Fibroblast of gingiva (primary cell): ENCODE measurements around the gene CERS6.

ENCODE experiments used
- DNase-seq: peaks from one replicate; pipeline ENCODE4 v3.0.0-alpha.2; 2011; ENCODE audit warnings: low read depth

The CERS6 gene

DNA sequence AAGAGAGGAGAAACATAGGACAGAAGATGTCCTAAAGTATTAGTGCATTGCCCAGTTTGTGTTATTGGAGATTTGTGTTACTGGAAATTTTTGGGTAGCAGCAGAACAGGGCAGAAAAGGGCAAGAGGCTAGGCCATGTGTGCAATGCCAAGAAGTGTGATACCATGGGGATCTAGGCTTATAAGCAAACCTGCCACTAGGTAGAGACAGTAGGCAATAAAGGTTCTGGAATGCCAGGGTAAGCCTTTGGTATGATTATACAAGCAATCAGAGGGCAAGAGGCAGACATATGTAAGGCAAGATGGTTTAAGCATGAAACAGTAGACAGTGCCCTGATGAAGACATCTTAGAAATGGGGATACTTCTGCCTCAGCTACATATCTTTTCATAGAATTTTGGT lies 12.3 kb upstream of the CERS6 start:
- DNase-seq: no peak

DNA sequence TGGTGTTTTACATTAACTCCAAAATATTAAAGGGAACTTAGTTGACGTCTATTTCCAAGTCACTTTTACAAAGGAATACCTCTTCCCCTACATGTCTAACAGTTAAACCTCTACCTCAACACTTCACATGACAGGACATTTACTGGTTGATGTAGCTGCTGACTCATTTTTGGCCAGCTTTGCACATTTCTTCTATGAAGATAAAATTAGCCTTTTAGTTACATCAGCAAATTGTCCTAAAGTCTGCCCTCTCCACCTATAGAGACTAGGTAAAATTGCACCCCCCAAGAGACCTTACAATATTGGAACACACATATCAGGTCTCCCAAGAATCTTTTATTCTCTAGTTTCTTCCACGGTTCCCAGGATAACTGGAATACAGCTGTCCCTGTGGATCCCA lies 10.1 kb upstream of the CERS6 start:
- no peak for DNase-seq

DNA sequence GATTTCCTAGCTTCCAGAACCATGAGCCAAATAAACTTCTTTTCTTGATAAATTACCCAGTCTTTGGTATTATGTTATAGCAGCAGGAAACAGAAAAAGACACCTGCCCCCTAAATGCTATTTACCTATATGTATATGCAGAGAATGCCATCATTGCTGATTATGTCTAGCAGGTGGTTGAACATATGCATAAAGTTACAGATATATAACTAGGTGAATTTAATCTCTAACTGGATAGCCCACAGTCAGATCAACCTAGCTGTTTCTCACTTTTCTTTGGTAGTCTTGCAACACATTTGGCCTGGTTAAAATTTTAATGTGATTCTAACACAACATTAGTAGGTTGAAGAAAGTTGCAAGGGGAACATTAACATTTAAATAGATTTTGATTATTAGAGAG lies 7.1 kb upstream of the CERS6 start:
- DNase-seq: no peak

DNA sequence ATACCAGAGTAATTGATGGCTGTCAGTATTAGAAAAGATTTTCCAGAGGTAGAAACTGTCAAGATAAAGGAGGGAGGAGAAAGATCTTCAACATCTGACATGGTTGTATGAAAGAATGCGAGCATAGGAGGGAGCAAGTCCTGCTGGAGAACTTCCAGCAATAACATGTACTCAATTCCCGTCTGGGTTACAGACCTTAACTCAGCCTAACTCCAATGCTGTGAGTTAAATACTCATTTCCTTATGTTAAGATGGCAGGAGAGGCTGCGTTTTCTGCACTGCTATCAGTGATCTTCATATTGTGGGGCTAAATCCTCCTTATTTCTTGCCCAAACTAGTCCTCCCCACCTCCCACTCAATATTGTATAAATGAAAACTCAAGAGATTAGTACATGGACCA lies 6.7 kb upstream of the CERS6 start:
- DNase-seq: no peak

DNA sequence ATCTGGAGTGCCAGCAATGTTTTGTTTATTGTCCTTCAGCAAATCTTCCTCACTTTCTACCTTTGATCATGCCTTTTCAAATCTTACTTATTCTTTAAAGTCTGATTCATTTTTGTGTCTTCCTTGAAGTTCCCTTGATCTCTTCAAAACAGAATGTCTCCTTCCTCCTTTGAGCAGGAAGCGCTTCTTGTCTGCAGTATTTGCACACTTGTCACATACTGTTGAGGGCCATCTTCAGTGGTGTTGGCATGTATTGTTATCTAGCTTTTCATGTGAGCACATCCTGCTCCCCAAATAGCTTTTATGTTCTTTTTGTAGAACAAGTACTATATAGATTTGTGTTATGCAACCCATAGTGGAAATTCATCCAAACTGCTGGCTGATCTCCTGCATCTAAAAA lies 5.9 kb upstream of the CERS6 start:
- no peak for DNase-seq

DNA sequence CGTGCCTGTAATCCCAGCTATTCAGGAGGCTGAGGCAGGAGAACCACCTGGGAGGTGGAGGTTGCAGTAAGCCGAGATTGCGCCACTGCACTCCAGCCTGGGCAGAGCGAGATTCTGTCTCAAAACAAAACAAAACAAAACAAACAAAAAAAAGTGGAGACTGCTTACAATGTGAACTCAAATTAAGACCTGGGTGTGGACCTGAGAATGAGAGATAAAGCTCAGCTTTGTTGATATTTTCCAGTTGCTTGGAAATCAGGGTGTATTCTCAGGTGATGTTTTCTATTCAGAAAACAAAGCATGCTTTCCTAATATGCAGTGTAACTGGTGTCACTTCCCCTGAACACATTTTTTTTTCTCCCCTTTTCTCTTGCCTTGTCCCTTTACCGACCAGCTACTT lies 5.3 kb upstream of the CERS6 start:
- DNase-seq: no peak

DNA sequence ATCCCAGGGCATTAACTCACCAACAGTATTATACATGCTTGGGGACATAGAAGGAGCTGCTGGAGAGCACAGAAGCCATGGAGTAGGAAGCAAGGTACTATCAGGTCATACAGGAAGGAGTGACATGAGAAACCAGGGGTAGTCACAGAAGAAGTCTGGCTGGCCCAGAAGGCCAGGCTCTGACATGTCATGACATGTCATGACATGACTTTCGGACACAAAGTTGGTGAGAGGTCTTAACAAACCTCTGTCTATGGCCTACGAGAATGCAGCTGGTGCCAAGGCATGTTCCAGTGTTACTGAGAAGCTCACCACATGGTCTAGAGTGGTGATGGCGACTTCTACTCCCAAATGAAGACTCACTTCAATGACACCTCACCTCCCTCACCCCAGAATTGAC lies 3.3 kb upstream of the CERS6 start:
- no peak for DNase-seq

DNA sequence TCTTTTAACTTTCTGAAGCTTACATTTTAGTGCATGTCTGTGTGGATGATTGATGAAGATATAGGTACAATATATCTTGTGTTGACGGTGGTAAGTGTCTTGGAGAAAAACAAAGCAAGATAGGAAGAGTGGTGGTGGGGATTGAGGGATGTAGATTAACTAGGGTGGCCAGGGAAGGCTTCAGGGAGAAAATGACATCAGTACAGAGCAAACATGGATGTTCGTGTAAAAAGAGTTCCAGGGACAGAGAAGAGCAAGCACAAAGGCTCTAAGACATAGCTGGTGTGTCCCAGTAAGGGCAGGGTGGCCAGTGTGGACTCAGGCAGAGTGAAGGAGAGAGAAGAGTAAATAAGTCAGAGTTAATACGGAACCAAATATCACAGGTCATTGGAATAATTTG lies 2.7 kb upstream of the CERS6 start:
- DNase-seq: no peak

DNA sequence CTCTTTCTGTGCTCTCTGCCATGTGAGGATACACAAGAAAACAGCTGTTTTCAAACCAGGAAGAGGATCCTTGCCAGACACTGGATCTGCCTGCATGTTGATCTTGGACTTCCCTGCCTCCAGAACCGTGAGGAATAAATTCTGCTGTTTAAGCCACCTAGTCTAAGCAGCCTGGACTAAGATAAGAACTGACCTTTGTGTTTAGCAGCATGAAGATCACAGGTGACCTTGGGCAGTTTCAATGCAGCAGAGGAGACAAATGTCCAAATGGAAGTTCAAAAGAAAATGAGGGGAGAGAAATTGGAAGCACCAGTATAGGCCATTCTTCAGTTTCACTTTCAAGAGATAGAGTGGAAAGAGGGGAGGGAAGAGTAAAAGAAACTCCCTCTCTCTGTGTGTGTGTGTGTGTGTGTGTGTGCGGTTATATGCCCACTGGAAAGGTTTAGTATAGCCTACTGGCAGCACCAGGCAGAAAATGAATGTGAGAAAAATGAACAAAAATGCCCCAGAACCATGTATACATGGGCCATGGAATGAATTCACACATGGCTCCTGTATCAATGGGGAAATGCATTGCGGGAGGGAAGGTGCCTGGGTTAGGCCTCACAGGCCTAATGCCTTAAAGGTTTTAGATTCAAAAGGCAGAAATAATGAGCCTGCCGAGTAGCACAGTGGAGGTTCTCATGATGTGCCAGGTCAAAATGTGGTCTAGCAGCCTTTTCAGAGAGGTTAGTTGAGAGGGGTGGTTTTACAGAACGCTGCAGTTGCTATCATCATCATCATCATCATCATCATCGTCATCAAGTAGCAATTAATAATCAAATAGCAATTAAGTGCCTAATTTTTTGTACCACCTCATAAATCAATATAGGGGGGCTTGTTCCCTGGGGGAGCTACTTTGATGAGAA lies 1.1 kb upstream of the CERS6 start:
- no peak for DNase-seq

DNA sequence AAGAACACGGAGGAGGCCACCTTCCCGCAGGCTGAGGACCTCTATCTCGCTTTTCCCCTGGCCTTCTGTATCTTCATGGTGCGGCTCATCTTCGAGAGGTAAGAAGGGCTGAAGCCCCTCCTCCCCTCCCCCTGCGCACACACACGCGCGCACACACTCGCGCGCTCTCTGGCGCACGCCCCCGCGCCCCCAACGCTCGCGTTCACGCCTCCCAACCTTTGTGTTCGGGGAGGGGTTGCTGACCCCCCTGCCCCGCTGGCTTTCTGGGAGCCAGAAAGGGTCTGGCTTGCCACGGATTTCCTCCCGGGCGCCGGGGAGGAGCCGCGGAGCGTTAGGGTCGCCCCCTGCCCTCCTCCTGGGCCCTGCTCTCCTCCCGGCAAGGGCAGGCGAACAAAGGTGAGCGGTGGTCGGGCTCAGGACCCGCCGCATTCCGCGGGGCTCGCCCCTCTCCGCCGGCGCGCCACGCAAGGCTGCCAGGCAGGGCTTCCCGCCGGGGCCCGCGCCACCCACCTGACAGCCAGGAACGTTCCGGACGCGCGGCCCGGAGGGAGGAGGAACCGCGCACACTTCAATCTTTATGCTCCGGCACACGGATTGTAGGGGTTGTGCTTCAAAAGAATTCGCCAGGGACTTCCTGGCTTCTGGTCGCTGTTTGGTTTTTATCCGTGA lies 583 bp downstream of the CERS6 start:
- peak; percentile 18 for DNase-seq

DNA sequence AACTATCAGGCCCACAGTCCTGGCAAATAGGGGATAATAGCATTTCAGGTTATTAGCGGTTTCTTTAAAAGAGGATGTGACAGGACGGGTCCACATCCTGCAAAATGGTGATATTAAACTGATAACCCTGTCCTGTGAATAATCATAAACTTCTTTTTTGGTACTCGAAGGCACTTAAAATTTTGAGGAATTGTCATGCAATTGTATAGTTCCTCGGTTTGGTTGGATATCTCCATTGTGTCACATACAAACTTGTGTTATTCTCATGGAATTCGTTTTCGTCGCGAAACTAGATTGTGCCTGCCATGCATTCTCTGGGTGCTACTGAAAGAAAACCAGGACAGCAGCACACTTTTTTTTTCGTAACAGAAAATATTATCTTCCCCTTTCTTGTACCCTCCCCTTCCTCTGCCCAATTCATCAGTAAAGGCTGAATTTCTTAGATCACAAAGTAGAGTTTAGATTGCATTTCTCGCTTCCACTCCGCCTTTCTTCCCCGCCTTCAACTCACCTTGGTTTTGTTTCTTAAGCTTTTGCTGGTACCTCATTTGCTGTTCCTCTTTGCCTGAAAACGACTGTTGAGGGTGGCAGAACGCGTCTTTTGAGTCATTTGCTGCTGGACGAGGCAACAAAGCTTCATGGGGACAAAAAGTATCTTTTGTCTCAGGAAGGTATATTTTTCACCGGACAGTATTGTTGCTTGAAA lies 1.3 kb downstream of the CERS6 start:
- DNase-seq: no peak

DNA sequence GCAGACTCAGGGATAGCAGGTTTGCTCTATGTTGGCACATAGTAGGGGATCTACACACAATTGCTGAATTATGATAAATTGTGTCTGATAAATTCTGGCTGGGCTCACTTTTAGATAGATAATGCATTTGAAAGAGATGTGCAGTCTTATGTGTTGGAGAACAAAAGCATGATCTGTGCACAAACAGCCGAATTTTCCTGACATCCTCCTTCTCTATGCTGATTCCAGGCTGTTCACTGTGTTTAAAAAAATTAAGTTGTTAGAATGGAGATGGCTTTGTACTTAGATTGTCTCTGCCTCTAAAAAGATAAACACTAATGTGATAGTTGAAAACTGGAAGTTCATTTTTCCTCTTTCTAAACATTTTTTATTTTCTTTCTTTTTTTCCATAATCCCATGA lies 2.1 kb downstream of the CERS6 start:
- DNase-seq: no peak

DNA sequence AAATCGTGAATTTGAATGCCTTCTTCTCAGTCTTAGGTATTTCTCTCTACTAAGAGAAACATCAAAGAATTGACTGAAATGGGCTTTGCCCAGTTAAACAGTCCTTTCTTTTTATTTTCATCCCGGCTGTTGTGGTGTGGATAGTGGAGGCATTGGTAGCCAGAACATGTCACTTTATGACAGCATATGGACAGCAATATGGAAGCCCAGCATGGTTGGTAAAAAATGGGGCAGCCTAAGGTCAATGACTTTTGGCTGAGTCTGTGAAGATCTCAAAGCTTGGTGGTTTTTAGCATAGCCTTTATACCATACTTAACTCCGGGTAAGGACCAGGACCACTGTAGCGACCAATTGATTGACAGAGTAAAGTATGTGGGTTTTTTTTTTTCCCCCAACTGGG lies 3.2 kb downstream of the CERS6 start:
- DNase-seq: no peak

DNA sequence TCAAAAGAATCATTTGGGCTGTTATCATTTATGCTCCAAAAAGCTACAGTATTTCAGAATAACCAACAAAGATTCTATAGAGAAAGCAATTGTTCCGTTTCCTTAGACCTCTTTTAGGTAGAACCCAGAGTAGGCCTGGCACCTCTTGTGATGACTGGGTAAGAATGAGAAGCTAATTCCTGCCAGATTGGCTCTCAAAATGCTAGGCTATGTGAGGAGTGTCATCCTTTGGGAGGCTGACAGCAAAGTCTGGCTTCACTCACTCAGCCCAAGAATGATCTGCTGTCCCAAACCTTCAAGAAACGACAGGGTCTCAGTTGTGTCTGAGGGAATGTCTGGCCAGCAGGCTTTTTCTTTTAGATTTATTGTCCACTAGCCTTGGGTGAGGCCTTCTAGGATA lies 4.5 kb downstream of the CERS6 start:
- no peak for DNase-seq

DNA sequence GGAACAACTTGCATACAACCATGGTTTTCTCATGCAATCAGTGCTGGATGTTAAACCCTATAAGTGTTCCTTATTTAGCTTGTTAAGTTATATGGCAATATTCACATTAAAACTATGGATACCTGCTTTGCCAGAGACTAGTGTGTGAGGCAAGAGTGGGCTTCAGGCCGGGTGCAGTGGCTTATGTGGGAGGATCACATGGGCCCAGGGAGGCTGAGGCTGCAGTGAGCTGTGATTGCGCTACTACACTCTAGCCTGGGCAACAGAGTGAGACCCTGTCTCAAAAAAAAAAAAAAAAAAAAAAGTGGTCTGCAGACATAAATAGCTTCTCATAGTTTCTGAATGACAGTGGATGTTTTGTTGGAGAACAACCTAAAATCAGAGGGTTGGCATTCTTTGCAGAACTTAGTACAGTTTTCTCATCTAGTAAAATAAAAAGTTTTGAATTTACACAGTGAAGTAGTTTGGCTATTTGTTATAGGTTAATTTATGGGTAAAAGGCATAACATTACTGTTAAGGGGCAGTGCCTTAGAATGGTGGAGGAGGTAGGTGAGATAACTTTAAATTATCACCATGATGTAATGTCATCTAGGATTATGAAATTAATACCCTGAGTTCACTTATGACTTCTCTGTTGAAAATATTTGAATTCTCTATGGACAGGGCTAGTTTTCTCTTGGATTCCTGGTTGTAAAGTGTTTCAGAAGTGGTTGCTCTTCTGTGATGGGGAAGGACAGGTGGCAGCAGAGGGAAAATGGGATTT lies 5.3 kb downstream of the CERS6 start:
- no peak for DNase-seq

DNA sequence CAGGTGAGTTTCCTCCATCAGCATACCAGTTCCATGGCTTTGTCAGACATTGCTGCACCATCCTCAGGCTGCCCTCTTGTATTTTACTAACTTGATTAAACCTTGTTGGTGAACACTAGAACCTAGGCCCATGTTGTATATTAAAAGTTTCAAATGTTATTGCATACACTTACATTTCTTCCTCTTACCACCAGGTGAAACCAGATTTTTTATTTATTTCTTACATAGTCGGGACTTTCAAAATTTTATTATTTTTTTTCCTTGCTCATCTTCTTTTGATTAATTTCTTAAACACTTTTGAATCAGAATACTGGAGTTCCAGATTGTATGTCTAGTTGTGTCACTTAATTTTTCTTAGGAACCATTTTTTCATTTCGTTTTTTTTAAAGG lies 5.9 kb downstream of the CERS6 start:
- no peak for DNase-seq

DNA sequence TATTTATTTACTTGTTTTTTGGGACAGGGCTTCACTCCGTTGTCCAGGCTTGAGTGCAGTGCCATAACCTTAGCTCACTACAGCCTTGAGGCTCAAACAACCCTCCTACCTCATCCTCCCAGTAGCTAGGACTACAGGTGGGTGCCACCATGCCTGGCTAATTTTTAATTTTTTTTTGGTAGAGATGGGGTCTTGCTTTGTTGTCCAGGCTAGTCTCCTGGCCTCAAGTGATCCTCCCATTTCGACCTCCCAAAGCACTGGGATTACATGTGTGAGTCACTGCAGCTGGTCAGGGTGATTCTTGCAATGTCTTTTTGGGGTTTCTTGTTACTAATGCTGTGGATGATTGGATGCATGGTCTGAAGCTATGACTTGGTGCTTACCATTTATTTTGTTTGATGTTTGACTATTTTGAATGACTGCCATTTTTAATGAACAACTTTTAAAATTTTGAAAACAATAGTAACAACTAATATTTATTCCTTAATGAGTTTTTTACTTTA lies 6.5 kb downstream of the CERS6 start:
- DNase-seq: no peak

DNA sequence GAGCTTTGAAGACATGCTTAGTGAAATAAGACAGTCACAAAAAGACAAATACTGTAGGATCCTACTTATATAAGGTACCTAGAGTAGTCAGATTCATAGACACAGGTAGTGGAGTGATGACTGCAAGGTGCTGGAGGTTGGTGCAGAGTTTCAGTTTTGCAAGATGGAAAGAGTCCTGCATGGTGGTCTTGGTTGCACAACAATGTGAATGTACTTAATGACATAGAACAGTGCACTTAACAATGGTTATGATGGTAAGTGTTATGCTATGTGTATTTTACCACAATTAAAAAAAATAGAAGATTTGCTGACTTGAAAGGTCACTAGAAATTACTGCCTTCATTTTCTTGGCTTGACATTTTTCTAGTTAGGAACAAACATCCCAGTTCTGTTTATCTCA lies 9.5 kb downstream of the CERS6 start:
- DNase-seq: peak; percentile 43

DNA sequence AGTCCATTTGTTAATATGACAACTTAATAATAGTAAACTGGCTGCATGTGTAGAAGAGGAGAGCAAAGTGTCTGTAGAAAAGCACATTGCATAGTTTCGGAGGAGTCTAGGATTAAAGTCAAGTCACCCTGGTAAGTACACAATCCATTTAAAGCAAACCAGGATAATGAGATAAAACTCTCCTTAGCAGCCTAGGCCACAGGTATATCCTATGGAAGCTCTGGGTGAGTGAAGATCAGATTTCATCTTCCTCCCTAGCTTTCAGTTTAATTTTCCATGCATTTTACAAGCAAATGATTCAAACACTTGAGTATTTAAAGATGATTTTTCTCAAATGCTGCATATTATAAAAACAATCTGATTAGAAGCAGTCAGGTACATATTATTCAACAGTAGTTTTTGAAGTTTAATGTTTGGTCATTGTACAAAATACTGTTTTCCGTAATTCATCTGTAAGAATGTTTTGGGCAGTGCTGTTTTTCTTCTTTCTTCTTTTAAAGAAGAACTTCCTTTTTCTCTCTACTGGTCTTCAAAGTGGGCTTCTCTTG lies 10.2 kb downstream of the CERS6 start:
- DNase-seq: no peak

DNA sequence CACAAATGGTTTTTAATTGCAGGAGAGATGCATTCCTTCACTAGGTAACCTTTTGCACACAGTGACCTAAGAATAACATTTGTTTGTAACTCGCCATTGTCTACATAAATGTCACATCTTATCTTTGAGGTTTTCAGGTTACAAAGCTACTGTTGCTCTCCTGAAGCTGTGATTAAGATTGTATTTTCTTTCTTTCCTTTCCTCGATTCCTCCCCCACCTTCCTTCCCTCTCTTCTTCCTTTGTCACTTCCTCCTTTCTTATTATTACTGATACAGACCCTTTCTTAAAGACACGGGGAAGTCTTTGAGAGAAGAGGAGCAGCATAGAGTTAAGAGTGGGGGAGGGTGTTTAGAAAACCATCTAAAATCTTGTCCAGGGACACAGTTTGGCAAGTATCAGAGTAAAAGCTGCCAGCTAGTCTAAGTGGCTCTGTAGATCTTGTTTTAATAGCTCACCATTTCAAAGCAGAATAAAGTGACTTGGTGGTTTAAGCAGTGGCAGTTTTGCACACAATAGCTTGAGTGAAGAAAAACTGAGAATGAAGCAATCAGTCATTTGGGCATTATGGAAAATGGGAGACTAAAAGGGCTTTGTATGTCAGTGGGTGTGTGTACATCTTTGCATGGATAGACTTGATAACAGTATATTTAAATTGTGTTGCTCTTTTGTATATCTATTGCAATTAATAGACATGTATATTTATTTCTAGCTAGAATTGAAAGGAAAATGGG lies 10.9 kb downstream of the CERS6 start:
- DNase-seq: no peak

DNA sequence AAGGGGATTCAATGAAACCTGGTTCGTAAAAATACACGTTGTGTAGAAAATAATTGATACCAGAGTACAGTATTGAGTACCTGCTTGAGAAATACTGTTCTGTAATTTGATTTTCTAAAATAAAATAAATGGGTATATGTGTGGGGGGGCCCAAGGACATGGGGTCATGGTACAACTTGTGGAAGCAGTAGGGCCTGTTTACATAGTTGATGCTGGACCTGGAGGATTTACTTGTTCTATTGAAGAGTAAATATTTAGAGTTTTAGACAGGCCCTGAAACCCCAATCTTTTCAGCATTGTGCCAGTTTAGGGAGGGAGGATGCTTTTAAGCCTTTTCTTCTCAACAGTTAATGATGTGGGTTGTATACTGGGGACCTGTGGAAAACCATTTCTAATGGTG lies 11.7 kb downstream of the CERS6 start:
- no peak for DNase-seq
